AG04450 (cell line): ENCODE measurements around the gene MRTFA. TPM values are rescaled to one million over a fixed set of nuclear protein-coding genes. Genes with fewer than 3 reads are reported as not detected.
"Not testable (repeated sequence)": the region's sequence is repeated elsewhere in the genome, so short reads cannot be mapped to it uniquely, and the experiment has no call there.

Experiments
- CTCF ChIA-PET: fragments of 300-600, 350-600 bp; formaldehyde crosslinking; extraction: SDS; loops from one replicate; lab custom pipeline; 2022; ENCODE audit warnings: antibody characterized with exemption, inconsistent platforms; lab: Charles Lee
- POLR2A ChIA-PET: fragments of 350-600 bp; formaldehyde crosslinking; extraction: SDS; loops from one replicate; lab custom pipeline; 2021; ENCODE audit warnings: antibody characterized with exemption, inconsistent platforms; lab: Yijun Ruan, JAX
- DNase-seq: peaks from one replicate; pipeline ENCODE4 v3.0.0-alpha.2; 2011; ENCODE audit warnings: low read depth, low spot score
- H3K27ac ChIP-seq: one replicate; pipeline ENCODE4 v1.5.1; 2012; ENCODE audit warnings: low read depth, low read length, control low read depth
- H3K27me3 ChIP-seq: one replicate; pipeline ENCODE4 v1.6.0; 2012; ENCODE audit warnings: low read length; ENCODE audit not compliant: control insufficient read depth, insufficient read depth
- H3K4me3 ChIP-seq: 2 replicates; pipeline ENCODE4 v1.5.1; 2011; ENCODE audit warnings: mild to moderate bottlenecking, low read depth, low read length, control low read depth
- H3K9me3 ChIP-seq: 2 replicates; pipeline ENCODE4 v1.5.1; 2012; ENCODE audit warnings: low read length; ENCODE audit not compliant: control insufficient read depth, insufficient read depth
- polyA plus RNA-seq: library from polyadenylated mRNA; depleted of rRNA; stranded (reverse); fragments of >200 nt; gene quantifications from 2 replicates; pipeline ENCODE4 v1.2.3, GENCODE V29; 2011
- TF ChIP-seq, protein P1 (sequence below): IDR thresholded peaks from 2 replicates; pipeline ENCODE4 v1.5.1; 2011; ENCODE audit warnings: low read depth, low read length, control low read depth, inconsistent platforms

MRTFA gene
- polyA plus RNA-seq, 1 experiment = 6.8 TPM

DNA sequence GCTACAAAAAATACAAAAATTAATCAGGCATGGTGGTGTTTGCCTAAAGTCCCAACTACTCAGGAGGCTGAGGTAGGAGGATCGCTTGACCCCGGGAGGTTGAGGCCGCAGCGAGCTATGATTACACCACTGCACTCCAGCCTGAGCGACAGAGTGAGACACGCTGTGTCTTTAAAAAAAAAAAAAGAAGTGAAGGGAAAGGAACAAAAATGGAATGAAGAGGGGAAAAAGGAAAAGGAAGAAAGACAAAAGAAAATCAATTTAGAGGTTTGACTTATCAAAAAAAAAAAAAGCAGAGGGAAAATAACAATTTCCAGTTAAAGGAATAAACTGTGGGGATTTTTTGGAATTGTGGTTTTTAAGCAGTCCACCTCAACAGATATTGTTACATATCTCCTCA is 36.8 kb downstream of the MRTFA start:
- no peaks in the 10 kb centered on the region for H3K27me3 ChIP-seq
- ChIA-PET POLR2A (no interaction called here), CTCF (no interaction called here)
- no peak overlapping the region for H3K27ac ChIP-seq
- H3K9me3 ChIP-seq = no peaks in the 10 kb centered on the region
- no peak overlapping the region for H3K4me3 ChIP-seq
- TF ChIP-seq, protein P1, sequence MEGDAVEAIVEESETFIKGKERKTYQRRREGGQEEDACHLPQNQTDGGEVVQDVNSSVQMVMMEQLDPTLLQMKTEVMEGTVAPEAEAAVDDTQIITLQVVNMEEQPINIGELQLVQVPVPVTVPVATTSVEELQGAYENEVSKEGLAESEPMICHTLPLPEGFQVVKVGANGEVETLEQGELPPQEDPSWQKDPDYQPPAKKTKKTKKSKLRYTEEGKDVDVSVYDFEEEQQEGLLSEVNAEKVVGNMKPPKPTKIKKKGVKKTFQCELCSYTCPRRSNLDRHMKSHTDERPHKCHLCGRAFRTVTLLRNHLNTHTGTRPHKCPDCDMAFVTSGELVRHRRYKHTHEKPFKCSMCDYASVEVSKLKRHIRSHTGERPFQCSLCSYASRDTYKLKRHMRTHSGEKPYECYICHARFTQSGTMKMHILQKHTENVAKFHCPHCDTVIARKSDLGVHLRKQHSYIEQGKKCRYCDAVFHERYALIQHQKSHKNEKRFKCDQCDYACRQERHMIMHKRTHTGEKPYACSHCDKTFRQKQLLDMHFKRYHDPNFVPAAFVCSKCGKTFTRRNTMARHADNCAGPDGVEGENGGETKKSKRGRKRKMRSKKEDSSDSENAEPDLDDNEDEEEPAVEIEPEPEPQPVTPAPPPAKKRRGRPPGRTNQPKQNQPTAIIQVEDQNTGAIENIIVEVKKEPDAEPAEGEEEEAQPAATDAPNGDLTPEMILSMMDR = no peak
- DNase-seq = no peak

- CTCF ChIA-PET = interaction anchor here (0.6 to 2.5 kb wide), 3 partner anchors 35 to 162 kb away, joined by 3 to 7 read pairs (median 5); no protein-coding TSS in a partner anchor
- DNase-seq, H3K4me3 ChIP-seq, POLR2A ChIA-PET, H3K27ac ChIP-seq, H3K27me3 ChIP-seq, H3K9me3 ChIP-seq: not testable (repeated sequence)
Measured at GRCh38 chr22:40598712-40599111, 37.8 kb downstream of the MRTFA start.

- Histone ChIP-seq H3K27ac (peak overlapping the region; percentile 53), H3K9me3 (no peaks in the 10 kb centered on the region), H3K4me3 (peak overlapping the region; percentile 39), H3K27me3 (no peaks in the 10 kb centered on the region)
- DNase-seq = no peak
- TF ChIP-seq, protein P1 = no peak
- POLR2A ChIA-PET = interaction anchor here (0.6 to 1.5 kb wide), 4 partner anchors 9 to 39 kb away, joined by 3 to 7 read pairs (median 3); partner anchors contain the start of gene MRTFA
- CTCF ChIA-PET = interaction anchor here (0.8 to 2.5 kb wide), 3 partner anchors 12 to 161 kb away, joined by 3 to 7 read pairs (median 4); no protein-coding TSS in a partner anchor
Measured at GRCh38 chr22:40597526-40598430, 38.7 kb downstream of the MRTFA start.

GRCh38 chr22:40595497-40596234 is 40.9 kb downstream of the MRTFA start:
- no peak for DNase-seq
- H3K4me3 ChIP-seq = no peak overlapping the region
- CTCF ChIA-PET = interaction anchor here (0.6 to 0.7 kb wide), 2 partner anchors 108 to 176 kb away, joined by 3 read pairs; no protein-coding TSS in a partner anchor

DNA sequence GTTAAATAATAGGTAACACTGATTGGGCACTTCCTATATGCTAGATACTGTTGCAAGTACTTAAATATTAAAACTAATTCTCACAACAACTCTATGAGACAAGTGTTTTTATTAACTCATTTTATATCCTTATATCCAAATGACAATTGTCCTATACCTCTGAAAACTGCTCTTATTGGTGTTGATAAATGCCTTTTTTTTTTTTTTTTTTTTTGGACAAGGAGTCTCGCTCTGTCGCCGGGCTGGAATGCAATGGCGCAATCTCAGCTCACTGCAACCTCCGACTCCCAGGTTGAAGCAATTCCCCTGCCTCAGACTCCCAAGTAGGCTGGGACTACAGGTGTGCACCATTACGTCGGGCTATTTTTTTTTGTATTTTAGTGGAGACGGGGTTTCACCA is 41.6 kb downstream of the MRTFA start:
- TF ChIP-seq, protein P1 = no peak
- Histone ChIP-seq H3K9me3 (no peaks in the 10 kb centered on the region), H3K27ac (no peak overlapping the region), H3K4me3 (no peak overlapping the region), H3K27me3 (no peaks in the 10 kb centered on the region)
- CTCF ChIA-PET = no interaction called here
- DNase-seq = no peak
- POLR2A ChIA-PET = no interaction called here

More at GRCh38 chr22:40595497-40596234, 40.9 kb downstream of the MRTFA start:
- POLR2A ChIA-PET = interaction anchor here (0.7 kb wide), 1 partner anchor 56 kb away, joined by 6 read pairs; no protein-coding TSS in a partner anchor
- TF ChIP-seq, protein P1 = no peak
- Histone ChIP-seq H3K27ac (no peak overlapping the region), H3K27me3 (no peaks in the 10 kb centered on the region), H3K9me3 (no peaks in the 10 kb centered on the region)
